Measurements from ENCODE around the gene TRIM14.

- TF ChIP-seq CTCF (IDR thresholded peaks at IDR 0.05) (no peak), POLR2A (IDR thresholded peaks at IDR 0.05) (no peak)
Observed at GRCh38 chr9:98094316-98094715, 24.7 kb downstream of the TRIM14 start.

Data from right lobe of liver (tissue), 4 donors.